Ectodermal cell (in vitro differentiated cells): ENCODE measurements around the gene MYLK.

Experiments used
- H3K27ac ChIP-seq: 2 replicates; pipeline ENCODE4 v1.7.0; 2013; ENCODE audit warnings: mild to moderate bottlenecking, low read depth, low read length; ENCODE audit not compliant: insufficient read depth, poor library complexity, severe bottlenecking
- H3K27me3 ChIP-seq: 2 replicates; pipeline ENCODE4 v1.7.0; 2013; ENCODE audit warnings: mild to moderate bottlenecking, low read length; ENCODE audit not compliant: insufficient read depth, control insufficient read depth, poor library complexity, severe bottlenecking
- H3K36me3 ChIP-seq: one replicate; pipeline ENCODE4 v1.7.0; 2013; ENCODE audit warnings: low read length; ENCODE audit not compliant: control insufficient read depth, insufficient read depth
- H3K4me1 ChIP-seq: one replicate; pipeline ENCODE4 v1.7.0; 2013; ENCODE audit warnings: low read length; ENCODE audit not compliant: control insufficient read depth, insufficient read depth
- H3K4me3 ChIP-seq: 2 replicates; pipeline ENCODE4 v1.7.0; 2013; ENCODE audit warnings: low read depth, low read length, control low read depth; ENCODE audit not compliant: insufficient read depth
- H3K9me3 ChIP-seq: 2 replicates; pipeline ENCODE4 v1.7.0; 2013; ENCODE audit warnings: mild to moderate bottlenecking, low read length, moderate library complexity; ENCODE audit not compliant: control insufficient read depth
- WGBS, 2 experiments: methylation state at CpG; one replicate each; pipeline ENCODE4 v1.1.7; 2013; ENCODE audit warnings: missing lambda C conversion rate in 2 of 2; 5-methylcytosine and 5-hydroxymethylcytosine counted together

The MYLK gene

DNA sequence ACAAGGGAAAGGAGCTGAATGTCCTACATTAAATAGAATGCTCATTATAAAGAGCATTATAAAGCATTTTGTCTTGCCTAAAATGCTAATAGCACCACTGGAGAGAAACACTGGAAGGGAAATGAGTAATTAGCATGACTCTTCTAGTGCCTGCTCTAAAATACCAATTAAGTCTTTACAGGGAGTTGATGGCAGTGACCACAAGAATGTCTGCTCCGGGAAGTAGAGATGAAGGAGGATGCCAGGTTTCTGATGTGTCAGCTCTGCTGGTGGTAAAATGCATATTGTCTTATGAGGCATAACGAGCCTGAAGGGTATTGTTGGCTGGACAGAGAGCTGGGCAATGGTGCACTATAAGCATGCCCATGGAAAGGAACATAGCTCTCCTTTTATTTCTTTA lies 49.5 kb downstream of the MYLK start:
- Histone ChIP-seq H3K4me1 (no peaks in the 10 kb centered on the region), H3K27ac (no peak overlapping the region), H3K9me3 (no peaks in the 10 kb centered on the region), H3K4me3 (no peak overlapping the region), H3K36me3 (no peaks in the 10 kb centered on the region), H3K27me3 (no peaks in the 10 kb centered on the region)
- 79 to 95% methylated on average over 2 of the region's 2 CpGs for WGBS, 2 experiments

DNA sequence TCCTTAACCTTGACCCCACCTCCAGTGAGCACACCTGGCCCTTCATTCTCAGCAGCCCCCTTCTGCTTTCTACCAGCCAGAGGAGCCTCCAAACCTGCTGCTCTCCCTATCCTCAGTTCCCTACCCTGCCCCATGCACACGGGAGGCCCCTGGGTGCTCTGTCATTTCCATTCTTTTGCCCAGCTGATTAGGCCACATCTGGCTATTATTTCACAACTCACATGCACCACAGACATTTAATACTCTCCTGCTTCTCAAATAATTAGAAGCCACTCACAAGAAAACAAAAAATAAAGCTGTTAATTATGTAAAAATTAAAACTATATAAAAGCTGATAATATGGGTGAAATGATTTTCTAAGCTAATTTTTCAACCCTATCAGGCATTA lies 50.7 kb downstream of the MYLK start:
- 87 to 90% methylated on average over 1 of the region's 1 CpG for WGBS, 2 experiments

DNA sequence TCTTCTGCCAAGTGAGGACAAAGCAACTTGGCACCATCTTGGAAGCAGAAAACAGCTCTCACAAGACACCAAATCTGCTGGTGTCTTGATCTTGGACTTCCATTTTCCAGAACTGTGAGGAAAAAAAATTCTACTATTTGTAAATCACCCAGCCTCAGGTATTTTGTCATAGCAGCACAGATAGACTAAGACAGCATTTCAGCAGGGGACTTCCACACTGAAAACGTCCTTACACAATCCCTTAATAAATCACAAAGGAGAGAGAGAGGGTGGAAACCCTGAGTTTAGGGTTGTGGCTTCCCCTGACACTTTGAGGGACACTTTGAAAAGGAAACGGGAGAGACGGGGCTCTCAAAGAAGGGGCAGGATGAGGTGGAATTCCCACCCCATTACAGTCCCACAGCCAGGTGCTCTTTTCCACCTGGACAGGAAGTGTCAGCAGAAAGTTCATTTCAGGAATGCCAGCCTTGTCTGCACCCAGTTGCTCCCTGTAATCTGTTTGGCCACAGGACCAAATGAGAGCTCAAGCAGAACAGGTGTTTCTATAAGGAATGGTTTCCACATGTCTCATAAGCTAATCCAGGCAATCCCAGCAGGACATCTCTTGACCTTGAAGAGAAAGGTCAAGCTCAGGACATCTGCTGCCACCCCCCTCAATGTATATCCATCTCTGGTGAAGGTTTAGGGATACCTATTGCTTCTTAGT lies 51.3 kb downstream of the MYLK start:
- peaks cover 4% of the 10 kb centered on the region for H3K9me3 ChIP-seq
- H3K36me3 ChIP-seq, result no peaks in the 10 kb centered on the region
- WGBS, 2 experiments, result 73 to 87% methylated on average over 3 of the region's 3 CpGs
- no peak overlapping the region for H3K4me3 ChIP-seq
- no peaks in the 10 kb centered on the region for H3K27me3 ChIP-seq
- no peaks in the 10 kb centered on the region for H3K4me1 ChIP-seq
- no peak overlapping the region for H3K27ac ChIP-seq

More for the DNA sequence above, 50.7 kb downstream of the MYLK start:
- H3K27ac ChIP-seq, result no peak overlapping the region
- H3K36me3 ChIP-seq, result no peaks in the 10 kb centered on the region
- H3K27me3 ChIP-seq, result no peaks in the 10 kb centered on the region
- H3K9me3 ChIP-seq, result no peaks in the 10 kb centered on the region
- no peaks in the 10 kb centered on the region for H3K4me1 ChIP-seq
- no peak overlapping the region for H3K4me3 ChIP-seq

DNA sequence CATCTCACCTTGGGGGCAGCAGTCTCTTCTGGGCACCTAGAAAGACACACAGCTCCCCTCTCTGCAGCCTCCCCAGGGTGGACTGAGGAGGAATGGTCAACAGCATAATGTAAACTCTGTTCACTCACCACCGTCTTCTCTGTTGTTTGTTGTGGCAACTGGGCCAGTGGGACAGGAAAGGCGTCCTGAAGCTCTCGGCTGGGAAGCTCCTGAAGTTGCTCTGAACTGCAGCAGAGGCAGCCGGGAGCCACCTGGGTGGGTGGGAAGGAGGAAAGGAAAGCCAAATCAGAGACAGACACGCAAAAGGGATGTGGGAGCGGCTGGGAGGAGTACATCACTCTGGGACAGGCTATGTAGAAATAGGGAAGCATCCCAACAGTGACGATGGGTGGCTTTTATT lies 52.7 kb downstream of the MYLK start:
- no peaks in the 10 kb centered on the region for H3K36me3 ChIP-seq
- WGBS, 2 experiments, result 92 to 96% methylated on average over 7 of the region's 7 CpGs
- H3K27ac ChIP-seq, result no peak overlapping the region
- H3K4me3 ChIP-seq, result no peak overlapping the region
- no peaks in the 10 kb centered on the region for H3K4me1 ChIP-seq
- H3K9me3 ChIP-seq, result peaks cover 7% of the 10 kb centered on the region
- no peaks in the 10 kb centered on the region for H3K27me3 ChIP-seq

DNA sequence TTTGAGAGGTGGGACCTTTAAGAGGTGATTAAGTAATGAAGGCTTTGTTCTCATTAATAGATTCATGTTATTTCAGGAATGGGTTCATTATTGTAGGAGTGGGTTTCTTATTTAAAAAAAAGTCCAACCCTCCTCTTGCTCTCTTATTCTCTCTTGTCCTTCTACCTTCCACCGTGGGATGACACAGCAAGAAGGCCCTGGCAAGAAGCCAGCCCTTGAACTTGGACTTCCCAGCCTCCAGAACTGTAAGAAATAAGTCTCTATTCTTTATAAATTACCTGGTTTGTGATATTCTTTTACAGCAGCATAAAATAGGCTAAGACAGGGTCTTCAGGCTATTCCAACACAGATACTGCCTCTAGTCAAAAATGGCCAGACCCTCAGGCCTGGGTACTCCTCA lies 62.2 kb downstream of the MYLK start:
- no peaks in the 10 kb centered on the region for H3K27me3 ChIP-seq
- H3K9me3 ChIP-seq, result no peaks in the 10 kb centered on the region
- no peak overlapping the region for H3K27ac ChIP-seq
- WGBS, 2 experiments, result 100% methylated on average over 1 of the region's 1 CpG
- no peak overlapping the region for H3K4me3 ChIP-seq
- H3K4me1 ChIP-seq, result no peaks in the 10 kb centered on the region
- no peaks in the 10 kb centered on the region for H3K36me3 ChIP-seq

DNA sequence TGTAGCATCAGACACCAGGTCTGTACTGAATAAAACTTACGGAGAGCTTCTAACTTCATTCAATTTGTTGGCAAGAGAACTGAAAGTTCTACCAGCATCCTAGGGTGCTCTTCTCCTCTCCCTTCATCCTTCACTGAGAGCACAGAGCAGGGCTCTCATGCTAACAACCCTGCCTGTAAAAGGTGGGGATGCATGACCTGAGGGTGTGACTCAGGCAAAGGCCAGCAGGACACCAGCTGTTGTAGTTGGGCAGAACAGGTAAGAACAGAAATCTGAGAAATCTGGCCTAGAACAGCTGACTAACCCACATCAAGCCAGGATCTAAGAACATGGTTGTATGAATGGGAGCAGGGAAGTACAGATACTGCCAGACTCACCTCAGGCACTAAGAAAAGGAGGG lies 64.2 kb downstream of the MYLK start:
- 93 to 100% methylated on average over 1 of the region's 1 CpG for WGBS, 2 experiments

DNA sequence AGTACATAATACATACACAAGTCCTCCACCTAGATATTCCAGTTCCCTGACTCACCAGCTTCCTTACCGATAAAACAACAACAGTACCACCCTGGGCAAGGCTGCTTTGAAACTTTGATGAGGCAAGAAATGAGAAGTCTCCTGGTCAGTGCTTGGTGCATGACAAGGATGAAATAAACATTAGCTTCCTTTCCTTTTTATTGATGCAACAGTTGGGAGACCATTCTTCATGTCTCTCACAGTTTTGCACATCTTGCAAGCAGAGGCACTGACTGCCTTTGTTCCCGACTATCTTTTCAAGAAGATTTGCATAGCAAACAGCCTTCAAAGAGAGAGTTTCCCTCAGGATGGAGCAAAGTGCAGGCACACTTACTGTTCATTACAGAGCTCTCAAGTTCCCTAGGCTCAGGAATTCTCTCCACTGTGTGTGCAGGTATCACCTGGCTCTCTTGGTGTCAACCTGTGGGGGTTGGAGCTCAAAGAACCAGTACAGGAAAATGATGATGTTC lies 65.2 kb downstream of the MYLK start:
- H3K27me3 ChIP-seq, result no peaks in the 10 kb centered on the region
- H3K27ac ChIP-seq, result no peak overlapping the region
- WGBS, 2 experiments, result 64 to 66% methylated on average over 2 of the region's 2 CpGs

More for the DNA sequence above, 64.2 kb downstream of the MYLK start:
- no peaks in the 10 kb centered on the region for H3K36me3 ChIP-seq
- H3K27me3 ChIP-seq, result no peaks in the 10 kb centered on the region
- no peak overlapping the region for H3K4me3 ChIP-seq
- no peaks in the 10 kb centered on the region for H3K9me3 ChIP-seq
- H3K27ac ChIP-seq, result no peak overlapping the region
- H3K4me1 ChIP-seq, result no peaks in the 10 kb centered on the region

DNA sequence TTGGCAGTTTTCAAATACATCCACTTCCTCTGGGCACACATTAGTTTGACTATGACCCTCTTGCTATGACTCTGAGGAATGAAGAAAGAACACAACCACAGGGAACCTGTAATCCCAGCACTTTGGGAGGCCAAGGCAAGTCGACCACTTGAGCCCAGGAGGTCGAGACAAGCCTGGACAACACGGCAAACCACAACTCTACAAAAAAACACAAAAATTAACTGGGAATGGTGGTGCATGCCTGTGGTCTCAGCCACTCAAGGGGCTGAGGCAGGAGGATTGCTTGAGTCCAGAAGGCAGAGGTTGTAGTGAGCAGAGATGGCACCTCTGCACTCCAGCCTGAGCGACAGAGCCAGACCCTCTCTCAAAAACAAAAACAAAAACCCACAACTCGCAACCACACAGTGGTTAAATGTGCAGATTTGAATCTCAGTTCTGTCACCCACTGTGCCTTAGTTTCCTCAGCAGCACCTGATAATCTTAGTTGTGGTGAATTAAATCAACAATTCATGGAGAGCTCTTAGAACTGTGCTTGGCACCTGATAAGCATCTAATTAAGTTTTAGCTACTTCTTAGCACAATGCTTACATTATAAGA lies 65.7 kb downstream of the MYLK start:
- Histone ChIP-seq H3K27me3 (no peaks in the 10 kb centered on the region), H3K27ac (no peak overlapping the region), H3K4me1 (no peaks in the 10 kb centered on the region), H3K36me3 (no peaks in the 10 kb centered on the region), H3K4me3 (no peak overlapping the region), H3K9me3 (no peaks in the 10 kb centered on the region)
- 87% methylated on average over 5 of the region's 5 CpGs for WGBS, 2 experiments

More for the DNA sequence above, 65.2 kb downstream of the MYLK start:
- Histone ChIP-seq H3K36me3 (no peaks in the 10 kb centered on the region), H3K4me3 (no peak overlapping the region), H3K4me1 (no peaks in the 10 kb centered on the region), H3K9me3 (no peaks in the 10 kb centered on the region)

DNA sequence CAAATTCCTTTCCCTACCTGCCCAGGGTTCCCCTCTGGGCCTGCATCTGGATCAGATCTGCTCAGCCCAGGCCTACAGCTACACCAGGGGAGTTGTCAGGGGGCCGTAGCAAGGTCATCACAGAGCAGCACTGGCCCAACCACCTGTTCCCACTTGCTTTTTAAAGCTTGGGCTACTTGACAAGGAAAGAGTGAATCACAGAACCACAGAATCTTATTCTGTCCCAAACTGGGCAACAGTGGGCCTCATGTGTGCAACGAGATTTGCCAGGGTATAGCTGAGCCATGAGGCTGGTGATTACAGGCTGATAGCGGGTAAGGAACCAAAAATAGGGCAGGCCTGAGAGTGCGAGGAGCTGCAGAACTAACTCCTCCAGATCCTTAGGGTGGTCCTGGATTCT lies 66.7 kb downstream of the MYLK start:
- Histone ChIP-seq H3K36me3 (no peaks in the 10 kb centered on the region), H3K4me3 (no peak overlapping the region), H3K4me1 (no peaks in the 10 kb centered on the region), H3K27ac (no peak overlapping the region), H3K27me3 (no peaks in the 10 kb centered on the region), H3K9me3 (no peaks in the 10 kb centered on the region)
- WGBS, 2 experiments, result 94 to 96% methylated on average over 4 of the region's 4 CpGs

DNA sequence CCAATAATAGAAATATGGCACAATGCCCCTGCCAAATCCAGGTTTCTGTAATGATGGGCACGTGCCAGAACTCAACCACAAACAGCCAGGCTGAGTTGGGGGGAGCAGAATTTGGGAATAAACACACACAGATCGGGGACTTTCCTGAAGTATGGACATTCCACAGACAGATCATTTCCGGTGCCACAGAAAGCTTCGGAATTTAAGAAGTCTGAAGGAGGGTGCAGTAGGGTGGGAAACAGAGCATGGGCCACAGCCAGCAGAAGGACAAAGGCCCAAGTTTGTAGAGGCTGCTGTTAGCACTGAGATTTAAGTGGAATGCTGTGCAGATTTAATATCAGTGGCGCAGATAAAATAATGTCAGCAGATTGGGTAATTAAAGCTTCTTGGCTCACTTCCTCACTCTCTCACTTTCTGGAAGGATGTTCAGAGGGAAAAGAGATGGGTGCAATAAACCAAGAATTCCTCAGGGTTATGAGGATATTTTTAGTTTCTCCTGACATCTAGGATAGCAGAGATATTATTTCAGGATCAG lies 67.4 kb downstream of the MYLK start:
- no peaks in the 10 kb centered on the region for H3K36me3 ChIP-seq
- no peaks in the 10 kb centered on the region for H3K9me3 ChIP-seq
- no peak overlapping the region for H3K4me3 ChIP-seq
- H3K27ac ChIP-seq, result no peak overlapping the region
- H3K27me3 ChIP-seq, result no peaks in the 10 kb centered on the region
- no peaks in the 10 kb centered on the region for H3K4me1 ChIP-seq
- WGBS, 2 experiments, result 94 to 95% methylated on average over 5 of the region's 5 CpGs
